Measurements from ENCODE around the gene NXPE1. TPM values are rescaled to one million over a fixed set of nuclear protein-coding genes. Genes with fewer than 3 reads are reported as not detected.

Gene NXPE1
- total RNA-seq, 1 donor from 2014 or later: not detected

DNA sequence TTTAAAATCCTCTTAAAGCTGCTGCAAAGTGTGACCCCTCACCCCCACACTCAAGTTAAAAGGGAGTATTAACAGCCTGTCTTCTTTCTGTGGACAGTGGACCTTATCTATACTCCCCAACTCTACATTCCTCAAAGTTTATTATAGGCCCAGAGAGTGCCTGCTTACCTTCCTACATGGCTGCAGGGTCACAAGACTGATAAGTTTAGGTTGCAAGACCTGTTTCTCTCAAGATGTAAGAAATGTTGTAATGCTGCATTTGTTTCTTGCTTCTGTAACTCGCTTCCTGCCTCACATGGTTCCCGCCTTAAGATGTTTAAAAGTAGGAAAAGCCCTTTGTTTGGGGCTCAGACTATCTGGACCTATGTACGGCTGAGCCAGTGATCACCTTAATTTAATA, 10.1 kb upstream of the NXPE1 start:
- intact Hi-C loops (cut with DNase I): no loop called here
- DNase-seq (ENCODE audit: missing footprints): no peak
- no peak for ATAC-seq

DNA sequence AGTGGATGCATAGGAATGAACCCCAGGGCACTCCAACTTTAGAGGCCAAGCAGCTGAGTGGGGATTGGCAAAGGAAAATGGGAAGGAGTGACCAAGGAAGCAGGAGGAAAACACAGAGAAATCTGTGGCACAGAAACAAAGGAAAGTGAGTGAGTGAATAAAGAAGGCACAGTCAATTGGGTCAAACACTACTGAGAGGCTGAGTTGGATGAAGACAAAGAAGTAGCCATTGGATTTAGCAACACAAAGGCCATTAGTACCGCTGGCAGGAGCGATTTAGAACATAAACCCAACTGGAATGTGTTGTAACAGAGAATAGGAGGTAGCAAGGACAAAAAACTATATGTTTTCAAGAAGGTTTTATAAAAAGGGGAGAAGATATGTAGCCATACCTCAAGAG, 6.6 kb upstream of the NXPE1 start:
- ATAC-seq (no peak), DNase-seq (ENCODE audit: missing footprints) (no peak)
- intact Hi-C loops (cut with DNase I): no loop called here

DNA sequence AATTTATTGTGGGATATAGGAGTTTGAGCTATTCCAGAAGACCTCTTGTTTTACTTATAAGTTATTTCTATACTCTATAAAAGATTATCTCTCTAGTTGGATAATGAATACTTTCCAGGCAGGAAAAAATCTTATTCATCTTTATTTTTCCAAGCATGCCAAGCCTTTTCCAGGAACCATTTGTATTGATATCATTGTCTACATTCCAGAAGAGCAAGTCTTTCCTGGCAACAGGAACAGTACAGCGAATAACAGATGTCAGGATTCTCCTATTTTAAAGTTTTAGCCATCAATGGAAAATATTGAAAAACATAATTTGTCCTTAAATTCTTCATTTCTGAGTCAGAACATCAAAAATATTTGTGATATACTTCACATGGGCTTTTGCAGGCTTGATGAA, 5.2 kb upstream of the NXPE1 start:
- no peak for ATAC-seq
- intact Hi-C loops (cut with DNase I): no loop called here
- no peak for DNase-seq (ENCODE audit: missing footprints)

DNA sequence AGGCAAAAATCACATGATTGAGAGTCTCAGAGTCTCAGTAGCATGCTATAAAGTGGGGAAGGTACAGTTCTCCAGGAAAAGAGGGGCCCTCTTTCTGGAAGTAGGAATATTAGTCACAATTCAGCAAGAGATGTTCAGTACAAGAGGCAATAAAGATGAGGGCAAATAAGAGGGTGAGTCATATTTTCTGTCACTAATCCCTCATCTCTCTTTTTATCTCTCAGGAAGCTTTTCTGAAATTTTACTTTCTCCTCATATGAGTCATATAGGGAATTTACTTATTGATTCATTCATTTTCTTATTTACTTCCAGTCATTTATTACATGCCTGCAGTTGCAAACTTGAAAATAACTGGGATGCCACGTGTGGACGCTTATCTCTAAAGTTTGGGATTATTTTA, 3.4 kb upstream of the NXPE1 start:
- no peak for ATAC-seq
- no peak for DNase-seq (ENCODE audit: missing footprints)
- intact Hi-C loops (cut with DNase I): no loop called here

DNA sequence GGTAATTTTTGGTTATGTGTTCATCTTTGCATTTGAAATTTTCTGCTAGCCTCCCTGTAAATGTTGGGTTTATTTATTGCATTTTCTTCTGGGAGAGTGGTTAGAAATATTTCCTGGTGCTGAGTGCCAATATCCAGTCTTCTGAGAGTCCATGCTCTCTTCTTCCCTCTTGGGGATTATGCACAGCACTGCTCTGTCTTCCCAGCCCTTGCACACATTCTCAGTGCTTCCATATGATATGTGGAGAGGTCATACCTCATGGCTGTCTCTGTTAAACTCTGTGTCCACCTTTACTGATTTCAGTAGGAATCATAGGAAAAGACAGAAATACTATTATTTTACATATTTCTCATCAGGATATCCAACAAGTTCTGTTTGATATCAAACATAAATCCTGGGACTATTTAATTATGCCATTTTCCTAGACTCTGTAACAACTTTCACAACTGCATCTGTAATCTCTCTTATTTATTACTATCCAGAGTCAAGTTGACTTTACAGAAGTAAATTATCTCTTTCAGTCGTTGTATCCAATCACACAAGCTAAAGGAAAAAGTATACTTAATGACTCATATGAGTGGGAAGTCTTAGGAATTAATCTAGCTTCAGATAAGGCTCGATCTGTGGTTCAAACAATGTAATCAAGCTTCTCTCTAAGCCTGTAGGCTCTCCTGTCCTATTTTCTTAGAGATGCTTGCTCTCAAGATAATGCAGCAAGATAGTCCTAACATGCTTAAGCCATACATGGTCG, 2.7 kb upstream of the NXPE1 start:
- ATAC-seq (no peak), DNase-seq (ENCODE audit: missing footprints) (no peak)
- intact Hi-C loops (cut with DNase I): no loop called here

DNA sequence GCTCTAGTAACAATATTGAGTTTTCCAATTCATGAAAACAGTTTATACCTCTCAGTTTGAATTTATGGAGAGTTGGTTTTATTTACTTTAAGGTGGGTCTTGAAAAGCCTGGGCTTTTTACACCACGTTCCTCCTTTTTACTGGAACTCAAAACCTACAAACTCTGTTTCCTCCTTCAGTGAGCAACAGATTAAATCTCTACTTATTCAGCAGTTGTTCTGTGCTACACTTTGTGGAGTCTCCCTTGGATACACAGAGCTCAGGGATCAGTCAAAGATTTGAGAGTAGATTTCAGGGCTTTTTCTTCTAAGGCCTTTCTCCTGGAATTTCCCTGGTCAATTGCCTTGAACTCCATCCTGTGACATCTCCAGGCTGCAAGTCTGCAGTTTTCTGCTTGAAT, 3.5 kb downstream of the NXPE1 start:
- no peak for ATAC-seq
- intact Hi-C loops (cut with DNase I): no loop called here

DNA sequence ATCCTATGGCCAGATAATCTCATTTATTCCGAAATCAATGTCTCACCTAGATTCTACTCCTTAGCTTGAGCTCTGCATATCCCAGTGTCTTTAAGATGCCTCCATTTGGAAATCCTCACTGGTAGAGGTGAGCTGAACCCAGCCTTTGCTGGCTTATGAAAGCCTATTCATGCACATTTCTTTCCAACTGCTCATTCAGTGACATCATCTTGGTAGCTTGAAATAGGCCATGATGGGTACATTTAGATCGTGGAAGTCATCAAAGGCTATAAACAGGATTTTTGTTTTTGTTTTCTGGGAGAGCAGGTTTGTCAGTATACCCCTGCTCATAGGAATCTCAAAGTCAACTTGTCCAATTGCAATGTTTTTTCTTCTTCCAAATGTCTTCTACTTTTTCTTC, 6.0 kb downstream of the NXPE1 start:
- ATAC-seq (no peak), DNase-seq (ENCODE audit: missing footprints) (no peak)
- intact Hi-C loops (cut with DNase I): no loop called here

More for the DNA sequence above, 3.5 kb downstream of the NXPE1 start:
- no peak for DNase-seq (ENCODE audit: missing footprints)

DNA sequence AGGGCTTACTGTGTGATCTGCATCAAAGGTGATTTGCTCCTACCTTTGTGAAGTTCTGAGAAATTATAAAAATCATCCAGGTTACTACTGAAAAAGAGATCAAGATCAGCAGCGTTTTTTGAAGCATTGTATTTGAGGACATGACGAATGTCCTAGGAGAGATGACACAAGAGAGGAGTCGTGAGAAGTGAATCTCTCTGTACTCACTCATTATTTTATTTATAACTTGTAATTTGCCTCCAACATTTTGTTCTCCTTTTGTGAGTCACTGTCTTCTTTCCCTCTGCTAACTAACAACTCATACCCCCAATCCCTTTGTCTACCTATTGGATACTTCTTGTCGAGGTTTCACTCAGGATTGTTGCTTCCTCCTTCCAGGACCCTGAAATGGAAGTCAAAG, 8.6 kb downstream of the NXPE1 start:
- intact Hi-C loops (cut with DNase I): no loop called here
- no peak for ATAC-seq
- no peak for DNase-seq (ENCODE audit: missing footprints)

DNA sequence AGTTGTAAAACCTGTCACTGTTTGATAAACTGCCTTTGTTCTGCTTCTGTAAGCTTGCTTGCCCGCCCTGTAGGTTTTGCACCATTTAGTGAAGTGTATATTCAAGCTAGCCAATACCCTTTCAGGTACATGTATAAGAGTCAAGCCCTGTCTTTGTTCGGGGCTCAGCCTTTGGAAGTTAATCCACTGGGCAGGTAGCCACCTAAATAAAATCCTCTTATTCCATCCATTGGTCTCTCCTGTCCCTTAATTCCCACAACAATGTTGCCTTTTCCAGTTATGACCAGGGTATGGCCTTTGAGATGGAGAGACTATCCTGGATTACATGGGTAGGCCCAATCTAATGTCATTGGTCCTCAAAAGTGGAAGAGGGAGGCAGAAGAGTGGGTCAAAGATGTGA, 34.0 kb downstream of the NXPE1 start:
- ATAC-seq (no peak), DNase-seq (ENCODE audit: missing footprints) (no peak)
- intact Hi-C loops (cut with DNase I): no loop called here

DNA sequence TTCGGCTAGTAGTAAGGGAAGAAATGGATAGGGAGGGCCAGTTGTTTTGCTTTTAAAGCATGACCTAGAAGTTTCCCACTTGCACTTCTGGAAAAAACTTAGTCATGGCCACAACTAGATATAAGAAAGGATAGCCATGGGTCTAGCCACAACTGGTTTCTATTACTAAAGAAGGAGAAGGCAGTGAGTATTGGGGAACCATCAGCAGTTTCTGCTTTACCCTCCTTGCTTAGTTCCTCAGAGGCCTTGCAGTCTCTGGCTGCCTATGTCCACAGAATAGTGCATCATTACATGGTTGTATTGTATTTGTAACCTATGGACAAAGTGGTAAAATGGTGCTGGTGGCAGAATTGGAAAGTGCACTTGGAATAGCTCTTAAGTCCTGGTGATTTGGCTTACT, 35.6 kb downstream of the NXPE1 start:
- ATAC-seq (no peak), DNase-seq (ENCODE audit: missing footprints) (no peak)
- intact Hi-C loops (cut with DNase I): no loop called here

DNA sequence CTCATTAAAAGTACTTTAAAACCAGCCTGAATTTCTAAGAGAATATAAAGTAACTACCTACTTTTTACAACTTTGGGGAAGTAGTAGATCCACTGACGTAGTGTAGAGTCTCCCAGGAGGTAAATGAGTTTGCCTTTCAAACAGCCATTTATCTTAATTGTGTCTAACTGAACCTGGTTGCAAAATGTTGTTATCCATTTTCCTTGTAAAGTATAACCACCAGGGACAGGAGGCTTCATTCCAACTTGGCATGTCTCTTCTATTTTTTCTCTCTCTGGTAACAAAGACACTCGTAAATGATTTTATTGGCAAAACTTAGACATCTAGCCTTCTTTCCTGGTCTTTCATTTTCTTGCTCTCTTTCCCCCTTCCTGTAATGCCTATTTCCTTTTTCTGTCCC, 36.9 kb downstream of the NXPE1 start:
- DNase-seq (ENCODE audit: missing footprints) (no peak), ATAC-seq (no peak)
- intact Hi-C loops (cut with DNase I): no loop called here

DNA sequence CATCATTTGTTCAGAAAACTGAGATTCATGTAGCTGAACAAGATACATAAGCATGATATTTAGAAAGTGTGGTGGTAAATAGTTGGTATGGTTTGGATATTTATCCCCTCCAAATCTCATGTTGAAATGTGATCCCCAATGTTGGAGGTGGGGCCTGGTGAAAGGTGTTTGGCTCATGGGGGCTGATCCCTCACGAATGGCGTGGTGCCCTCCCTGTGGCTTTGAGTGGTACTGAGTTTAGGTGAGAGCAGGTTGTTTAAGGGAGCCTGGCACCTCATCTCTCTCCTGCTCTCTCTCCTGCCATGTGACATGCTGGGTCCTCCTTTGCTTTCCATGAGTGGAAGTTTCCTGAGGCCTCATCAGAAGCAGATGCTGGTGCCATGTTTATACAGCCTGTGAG, 48.1 kb downstream of the NXPE1 start:
- intact Hi-C loops (cut with DNase I): no loop called here
- peak; percentile 60 for DNase-seq (ENCODE audit: missing footprints)
- no peak for ATAC-seq

DNA sequence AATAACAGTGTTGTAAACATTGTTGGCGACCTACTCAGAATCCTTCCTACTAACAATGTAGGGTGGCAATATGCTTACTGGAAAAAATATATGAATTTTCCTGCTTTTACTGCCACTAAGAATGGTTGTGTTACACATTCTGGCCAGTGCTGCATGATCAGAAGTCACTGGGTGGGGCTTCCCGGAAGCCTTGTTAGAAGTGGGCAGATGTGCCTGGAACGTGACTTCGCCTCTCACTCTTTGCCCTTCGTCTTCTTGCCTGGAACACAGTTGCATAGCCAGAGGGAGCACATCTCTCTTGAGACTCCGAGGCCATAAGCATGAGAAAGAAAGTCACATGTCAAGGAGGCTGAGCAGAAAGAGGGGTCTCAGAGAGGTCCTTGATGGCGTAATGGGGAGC, 48.6 kb downstream of the NXPE1 start:
- intact Hi-C loops (cut with DNase I): no loop called here
- DNase-seq (ENCODE audit: missing footprints) (no peak), ATAC-seq (no peak)

DNA sequence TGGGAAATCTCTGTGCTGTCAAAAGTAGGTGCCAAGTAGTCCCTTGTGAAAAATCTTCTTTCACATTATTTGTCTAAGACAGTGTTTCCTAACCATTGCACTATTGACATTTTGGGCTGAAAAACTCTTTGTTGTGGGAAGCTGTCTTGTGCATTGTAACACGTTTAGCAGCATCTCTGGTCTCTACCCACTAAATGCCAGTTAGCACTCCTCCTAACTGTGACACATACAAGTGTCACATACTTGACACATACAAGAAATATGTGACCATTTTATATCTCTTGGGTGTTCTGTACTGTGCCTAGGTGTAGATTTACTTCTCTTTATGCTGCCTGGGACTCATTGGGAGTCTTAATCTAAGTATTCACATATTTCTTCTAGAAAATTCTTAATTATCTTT, 57.8 kb downstream of the NXPE1 start:
- DNase-seq (ENCODE audit: missing footprints) (no peak), ATAC-seq (no peak)
- intact Hi-C loops (cut with DNase I): no loop called here

DNA sequence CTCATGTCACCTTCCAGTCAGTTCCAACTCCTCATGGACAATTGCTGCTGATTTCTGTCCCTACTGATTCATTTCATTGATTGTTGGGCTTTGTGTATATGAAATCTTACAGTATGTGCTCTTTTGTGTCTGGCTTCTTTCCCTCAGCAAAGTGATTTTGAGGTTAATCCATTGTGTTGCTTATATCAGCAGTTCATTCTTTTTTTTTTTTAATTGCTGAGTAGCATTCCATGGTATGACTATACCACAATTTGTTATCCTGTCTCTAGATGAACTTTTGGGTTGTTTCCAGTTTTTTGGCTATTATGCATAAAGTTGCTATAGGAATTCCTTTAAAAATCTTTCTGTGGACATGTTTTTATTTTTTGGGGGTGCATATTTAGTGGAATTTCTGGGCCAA, 59.9 kb downstream of the NXPE1 start:
- ATAC-seq (no peak), DNase-seq (ENCODE audit: missing footprints) (no peak)
- intact Hi-C loops (cut with DNase I): no loop called here

DNA sequence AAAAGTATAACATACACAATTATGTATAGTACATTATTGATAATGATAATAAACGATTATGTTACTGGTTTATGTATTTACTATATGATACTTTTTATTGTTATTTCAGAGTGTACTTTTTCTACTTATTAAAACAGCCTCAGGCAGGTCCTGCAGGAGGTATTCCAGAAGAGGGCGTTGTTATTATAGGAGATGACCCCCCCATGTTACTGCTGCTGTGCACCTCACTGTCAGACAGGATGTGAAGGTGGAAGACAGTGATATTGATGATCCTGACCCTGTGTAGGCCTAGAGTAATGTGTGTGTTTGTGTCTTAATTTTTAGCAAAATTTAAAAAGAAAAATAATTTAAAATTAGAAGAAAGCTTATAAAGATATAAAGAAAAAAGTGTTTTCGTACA, 62.8 kb downstream of the NXPE1 start:
- intact Hi-C loops (cut with DNase I): no loop called here
- ATAC-seq (no peak), DNase-seq (ENCODE audit: missing footprints) (no peak)

DNA sequence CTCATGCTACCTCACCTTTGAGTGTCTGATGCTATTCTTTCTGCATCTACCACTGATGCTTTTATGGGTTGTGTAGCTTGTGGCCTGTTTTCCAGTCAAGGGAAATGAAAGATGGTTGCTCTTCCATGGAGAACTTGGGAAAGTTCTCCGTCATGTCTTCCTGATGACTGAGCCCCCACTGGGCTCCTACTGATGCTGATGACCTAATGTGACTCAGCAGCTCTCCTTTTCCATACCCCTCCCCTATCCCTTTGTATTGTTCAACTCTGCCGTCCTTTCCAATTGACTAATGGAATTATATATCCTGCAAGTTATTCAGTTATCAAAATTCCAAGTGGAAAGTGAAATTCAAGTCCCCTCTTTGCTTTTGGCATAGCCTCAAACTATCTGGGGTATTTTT, 75.8 kb downstream of the NXPE1 start:
- ATAC-seq (no peak), DNase-seq (ENCODE audit: missing footprints) (no peak)
- intact Hi-C loops (cut with DNase I): no loop called here

DNA sequence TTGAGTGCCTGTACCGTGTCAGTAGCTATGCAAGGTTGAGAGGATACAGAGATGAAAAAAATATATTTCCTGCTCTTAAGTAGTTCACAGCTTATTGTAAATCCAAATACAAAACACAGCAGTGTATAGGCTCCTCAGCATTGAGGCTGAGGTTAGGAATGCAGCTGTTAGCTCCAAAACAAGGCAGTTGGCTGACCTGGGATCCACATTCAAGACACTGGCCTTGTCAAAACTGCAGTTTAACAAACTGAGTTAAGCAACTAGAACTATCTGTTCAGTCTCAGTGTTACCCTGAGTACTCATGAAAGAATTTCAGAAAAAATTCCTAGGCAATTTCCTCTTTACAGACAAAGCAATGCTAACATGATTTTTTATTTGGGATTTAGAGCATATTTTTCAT, 77.6 kb downstream of the NXPE1 start:
- intact Hi-C loops (cut with DNase I): no loop called here
- no peak for DNase-seq (ENCODE audit: missing footprints)

DNA sequence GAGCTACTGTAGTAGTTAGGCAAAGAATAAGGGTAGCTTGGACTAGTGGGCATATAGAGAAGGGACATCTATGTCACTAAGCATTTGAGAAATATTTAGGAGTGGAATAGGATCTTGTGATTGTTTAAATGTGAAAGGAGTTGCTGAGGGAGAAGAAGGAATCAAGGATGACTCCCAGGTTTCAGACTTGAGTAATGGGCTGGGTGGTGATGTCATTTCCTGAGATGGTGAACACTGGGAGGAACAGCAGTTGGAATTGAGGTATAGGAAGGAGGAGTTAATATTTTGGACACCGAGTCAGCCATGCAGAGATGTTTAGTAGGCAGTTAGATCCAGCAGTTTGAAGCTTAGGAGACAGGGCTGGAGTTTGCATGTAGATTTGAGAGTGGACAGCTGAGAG, 80.3 kb downstream of the NXPE1 start:
- no peak for DNase-seq (ENCODE audit: missing footprints)
- ATAC-seq: no peak
- intact Hi-C loops (cut with DNase I): loop anchor here (5.0 kb wide), 1 partner anchor 132 kb away; no protein-coding TSS in a partner anchor

More for the DNA sequence above, 77.6 kb downstream of the NXPE1 start:
- ATAC-seq: no peak

DNA sequence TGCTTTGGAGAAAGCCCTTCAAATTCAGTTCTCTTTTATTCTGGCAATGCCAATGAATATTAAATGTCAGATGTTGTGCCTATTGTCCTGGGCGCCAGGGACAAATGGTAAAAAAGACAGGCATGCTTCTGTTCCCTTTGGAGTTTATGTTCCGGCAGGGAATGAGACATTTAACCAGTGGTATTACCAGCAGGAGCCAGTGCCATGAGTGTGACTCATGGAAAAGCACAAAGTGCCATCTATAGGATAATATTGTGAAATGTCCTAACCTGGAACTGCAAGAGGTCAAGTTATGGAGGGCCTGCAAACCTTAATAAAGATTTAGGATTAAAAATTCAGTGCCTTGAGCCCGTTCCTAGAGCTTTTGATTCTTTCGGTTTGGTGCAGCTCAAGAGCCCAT, 80.9 kb downstream of the NXPE1 start:
- ATAC-seq: no peak
- intact Hi-C loops (cut with DNase I): loop anchor here (5.0 kb wide), 1 partner anchor 131 kb away; no protein-coding TSS in a partner anchor
- no peak for DNase-seq (ENCODE audit: missing footprints)

DNA sequence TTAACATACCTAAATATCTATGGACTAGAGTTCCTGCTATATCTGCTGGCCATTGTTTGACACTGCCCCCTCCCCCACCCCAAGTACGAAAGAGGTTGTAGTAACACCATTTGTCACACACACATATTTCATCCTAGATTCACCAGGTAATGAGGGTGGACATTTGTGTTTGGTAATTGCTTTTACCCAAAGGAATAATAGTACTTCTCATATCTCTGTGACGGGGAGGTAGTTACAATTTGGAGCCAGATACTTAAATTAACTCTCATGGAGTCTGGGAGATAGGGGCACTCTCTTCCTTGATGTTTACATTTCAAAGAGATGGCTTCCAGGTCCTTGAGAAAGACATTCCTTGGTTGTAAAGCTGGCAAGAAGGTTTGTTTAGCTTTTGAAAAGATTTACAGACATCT, 81.7 kb downstream of the NXPE1 start:
- no peak for DNase-seq (ENCODE audit: missing footprints)
- intact Hi-C loops (cut with DNase I): loop anchor here (5.0 kb wide), 1 partner anchor 131 kb away; no protein-coding TSS in a partner anchor
- ATAC-seq: no peak

Measured in Right ventricle myocardium inferior (tissue), 1 donor.